Stimulated activated CD8-positive, alpha-beta memory T cell treated with anti-CD3 and anti-CD28 coated beads, Interleukin-15, amount 100 ng/mL, for 4 hours (primary cell): ENCODE measurements around the gene PPP6R2.

Experiments
- DNase-seq, 2 donors: peaks; one replicate each; pipeline ENCODE4 v3.0.0-alpha.2; 2020; ENCODE audit warnings: low read depth in 2 of 2

The PPP6R2 gene

DNA sequence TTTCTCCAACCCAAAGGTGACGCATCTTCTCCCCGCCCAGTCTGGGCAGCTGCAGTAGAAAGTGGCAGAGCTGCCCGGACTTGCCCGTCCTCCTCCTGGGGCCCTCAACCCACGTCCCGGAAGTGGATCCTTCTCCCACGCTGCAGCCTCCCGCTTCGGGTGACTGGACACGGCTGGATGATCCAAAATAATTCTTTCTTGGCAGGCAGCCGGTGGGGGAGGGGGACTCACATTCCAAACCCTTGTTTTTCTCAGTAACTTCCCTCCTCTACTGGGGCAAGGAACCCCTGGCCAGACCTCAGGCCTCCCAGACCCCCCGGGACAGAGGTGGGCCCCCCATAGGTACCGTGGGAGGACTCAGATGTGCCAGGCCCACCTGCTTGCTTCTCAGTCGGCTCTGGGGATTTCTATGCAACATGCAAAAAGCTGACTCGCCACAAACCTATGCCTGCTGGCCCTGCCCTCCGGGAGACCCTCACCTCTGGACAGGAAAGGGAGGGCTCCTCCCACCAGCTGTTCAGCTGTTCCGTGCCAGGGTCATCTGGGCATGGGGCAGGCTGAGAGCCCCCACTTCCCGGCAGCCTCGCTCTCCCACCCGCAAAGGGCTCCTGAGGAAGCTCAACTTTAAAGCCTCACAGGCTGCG is 37.1 kb upstream of the PPP6R2 start:
- DNase-seq = no peak

DNA sequence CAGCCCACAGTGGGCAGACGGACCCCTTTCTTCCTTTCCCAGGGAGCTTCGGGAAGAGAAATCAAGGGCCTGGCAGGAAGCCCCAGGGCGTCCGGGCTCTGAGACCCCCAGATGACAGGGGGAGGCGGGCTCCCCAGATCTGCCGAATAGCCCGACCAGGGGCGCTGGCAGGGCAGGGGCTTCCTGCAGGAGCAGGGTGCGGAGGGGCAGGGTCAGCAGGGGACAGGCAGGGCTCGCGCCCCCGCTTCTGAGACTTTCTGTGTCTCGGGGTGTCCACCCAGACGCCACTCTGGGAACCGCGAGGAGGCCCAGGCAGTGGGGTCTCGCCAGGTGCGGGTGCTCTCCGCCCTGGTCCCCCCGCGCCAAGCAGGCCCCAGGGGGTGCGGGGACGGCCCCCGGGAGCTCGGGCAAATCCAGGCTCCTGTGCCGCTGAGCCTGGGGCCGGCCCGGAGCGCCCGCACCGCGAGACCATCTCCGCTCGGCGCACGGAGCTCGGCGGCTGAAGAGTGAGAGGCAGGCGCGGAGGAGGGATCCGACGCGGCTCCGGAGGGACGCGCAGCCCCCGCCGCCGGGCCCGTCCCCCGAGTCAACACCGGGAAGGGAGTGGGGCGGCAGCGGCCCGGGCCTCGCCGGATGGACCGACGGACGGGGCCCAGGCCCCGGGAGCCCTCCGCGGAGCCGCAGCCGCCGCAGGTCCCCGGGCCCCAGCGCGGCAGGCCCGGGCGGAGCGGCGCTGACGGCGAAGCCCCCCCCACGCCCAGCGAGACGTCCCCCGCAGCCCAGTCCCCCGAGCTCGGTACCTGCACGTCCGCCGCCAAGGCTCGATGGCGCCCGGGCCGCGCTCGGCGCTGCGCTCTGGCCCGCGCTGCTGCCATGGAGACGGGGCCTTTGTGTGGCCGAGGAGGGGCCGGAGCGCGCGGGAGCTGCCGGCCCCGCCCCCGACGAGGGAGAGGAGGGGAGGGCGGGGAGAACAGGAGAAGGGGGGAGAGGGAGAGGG is 36.1 kb upstream of the PPP6R2 start, which contains the start of gene PLXNB2:
Gene PLXNB2, minus strand, starts transcription at position 894 of the 997 bp plus-strand sequence. CDS start 17,062 bp downstream, outside the sequence.
- no peak for DNase-seq

DNA sequence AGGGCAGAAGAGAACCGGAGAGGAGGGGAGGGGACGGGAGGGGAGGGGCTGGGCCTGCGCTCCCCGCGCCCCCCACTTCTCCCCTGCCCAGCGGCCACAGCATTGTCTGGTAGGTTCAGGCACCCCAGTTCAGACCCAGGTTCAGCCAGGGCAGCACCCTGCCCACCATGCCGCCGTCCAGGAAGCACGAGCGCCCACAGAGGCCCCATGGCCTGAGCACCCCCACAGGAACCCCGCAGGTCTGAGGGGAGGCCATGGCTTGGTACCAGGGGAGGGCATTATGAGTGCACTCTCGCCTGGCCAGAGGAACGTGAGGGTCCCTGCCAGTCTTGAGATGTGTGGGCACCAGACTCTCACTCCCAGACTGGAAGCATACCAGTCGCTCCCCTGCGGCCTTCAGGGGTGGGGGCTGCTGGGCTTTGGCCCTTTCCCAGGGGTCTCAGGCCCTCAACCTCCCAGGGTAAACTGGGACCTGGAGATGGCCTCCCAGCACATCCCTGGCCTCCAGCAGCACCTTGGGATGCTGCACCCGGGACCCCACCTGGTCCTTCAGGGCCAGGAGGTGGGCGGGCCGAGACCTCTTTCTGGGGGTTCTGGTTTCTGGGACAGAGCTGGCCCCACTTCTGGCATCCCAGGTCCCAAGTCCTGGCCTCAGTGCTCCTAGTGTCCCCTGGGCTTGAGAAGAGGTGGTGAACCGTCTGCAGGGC is 35.1 kb upstream of the PPP6R2 start:
- no peak for DNase-seq

DNA sequence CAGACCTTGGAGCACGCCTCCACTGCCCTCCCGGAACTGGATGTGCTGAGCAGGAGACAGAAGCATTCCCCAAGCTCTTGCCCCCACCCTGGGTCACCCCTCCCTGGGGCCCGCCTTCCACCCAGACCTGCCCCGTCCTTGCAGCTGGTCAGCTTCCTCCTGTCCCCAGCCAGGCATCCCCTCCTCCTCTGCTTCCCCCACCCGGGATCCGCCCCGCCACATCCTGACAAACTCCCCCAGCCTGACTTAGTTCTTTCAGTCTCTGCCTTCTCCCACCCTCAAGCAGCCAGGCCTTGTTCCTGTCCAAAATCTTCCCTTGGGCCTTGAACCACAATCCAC is 34.6 kb upstream of the PPP6R2 start:
- no peak for DNase-seq

DNA sequence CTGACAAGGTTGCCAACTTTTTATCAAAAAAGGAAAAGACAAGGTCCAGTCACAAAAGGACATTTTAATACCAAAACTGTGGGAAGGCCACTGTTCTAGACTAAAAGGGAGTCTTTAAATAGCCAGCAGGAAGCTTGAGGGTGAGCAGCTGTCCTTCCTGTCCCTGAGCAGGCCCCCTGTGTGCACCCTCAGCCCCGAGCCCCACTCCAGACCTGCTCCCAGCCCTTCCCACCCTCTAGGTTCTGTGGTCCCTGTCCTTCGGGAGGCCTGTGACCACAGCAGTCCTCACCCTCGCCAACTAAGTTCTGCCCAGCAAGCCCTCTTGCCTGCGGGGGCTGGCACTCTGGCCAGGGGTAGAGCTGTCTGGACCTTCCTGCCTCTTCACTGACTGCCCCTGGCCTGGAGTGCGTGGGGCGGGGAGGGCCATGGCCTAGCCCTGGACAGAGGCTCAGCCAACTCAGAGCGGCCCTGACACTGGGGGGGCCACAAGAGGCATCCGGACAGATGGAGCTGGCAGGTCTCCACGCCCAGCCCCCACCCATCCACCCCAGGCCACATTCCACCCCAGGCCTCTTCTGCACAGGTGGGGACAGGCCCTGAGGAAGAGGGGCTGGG is 34.0 kb upstream of the PPP6R2 start:
- no peak for DNase-seq

DNA sequence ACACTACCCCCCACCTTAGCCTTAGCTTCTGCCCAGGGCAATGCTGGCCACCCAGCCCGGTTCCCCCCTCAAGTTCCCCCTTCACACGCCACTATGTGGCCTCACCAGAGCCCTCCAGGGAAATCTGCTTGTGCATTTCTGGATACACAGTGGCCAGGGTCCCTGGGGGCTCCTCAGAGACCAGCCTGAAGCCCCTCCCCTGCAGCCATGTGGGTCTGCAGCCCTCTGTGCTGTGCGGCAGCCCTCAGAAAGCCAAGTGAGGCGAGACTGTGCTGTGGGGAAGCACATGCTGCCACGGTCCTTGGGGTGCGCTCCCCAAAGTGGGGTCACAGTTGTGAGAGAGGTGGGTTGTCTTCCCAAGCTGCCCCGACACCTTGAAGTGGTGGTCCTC is 33.5 kb upstream of the PPP6R2 start:
- no peak for DNase-seq

DNA sequence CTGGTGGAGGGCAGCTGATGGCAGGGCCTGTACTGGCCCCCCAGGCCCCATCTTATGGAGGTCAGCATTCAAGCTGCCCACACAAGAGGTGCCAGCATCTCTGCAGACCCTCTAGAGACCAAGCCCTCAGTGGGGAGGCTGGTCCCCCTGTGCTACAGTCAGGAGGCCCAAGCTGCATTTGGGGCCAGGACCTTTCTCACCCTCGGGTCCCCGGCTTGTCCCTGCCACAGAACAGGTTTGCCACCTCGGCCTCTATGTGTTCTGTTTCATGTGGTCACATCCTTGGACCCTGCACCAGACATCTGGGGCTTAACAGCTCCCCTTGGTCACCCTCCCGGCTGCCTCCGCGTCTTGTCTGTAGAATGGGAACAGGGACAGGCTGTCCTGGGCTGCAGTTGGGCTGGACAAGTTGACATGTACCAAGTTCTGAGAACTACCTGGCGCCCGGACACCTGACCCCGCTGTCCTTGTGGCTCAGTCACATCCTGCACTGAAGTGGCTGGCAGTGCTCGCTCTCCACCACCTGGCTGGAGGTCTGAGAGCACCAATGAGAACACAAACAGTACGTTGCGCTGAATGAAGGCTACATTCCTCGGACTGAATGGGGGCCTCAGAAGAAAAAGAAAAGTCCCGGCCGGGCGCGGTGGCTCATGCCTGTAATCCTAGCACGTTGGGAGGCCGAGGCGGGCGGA is 33.0 kb upstream of the PPP6R2 start:
- no peak for DNase-seq

DNA sequence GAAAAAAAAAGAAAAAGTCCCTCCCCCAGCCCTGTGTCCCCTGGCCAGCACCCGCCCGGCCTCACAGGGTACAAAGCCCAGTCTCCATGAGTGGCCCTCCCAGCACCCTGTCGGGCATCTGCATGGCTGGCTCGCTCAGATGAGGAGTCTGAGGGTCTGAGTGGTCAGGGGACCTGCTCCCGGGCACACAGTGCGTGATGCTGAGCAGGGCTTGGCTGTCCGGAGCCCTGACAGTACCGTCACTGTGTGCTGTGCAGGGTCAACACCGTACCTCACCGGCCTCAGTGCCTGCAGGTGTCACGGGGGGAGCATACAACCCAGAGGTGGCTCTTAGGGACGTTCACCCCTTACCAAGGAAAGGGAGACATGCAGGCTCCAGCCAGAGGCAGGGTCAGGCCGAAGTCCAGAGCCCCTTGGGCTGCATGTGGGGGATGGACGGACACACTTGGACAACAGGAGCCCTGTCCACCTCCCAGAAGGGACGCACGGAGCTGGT is 32.1 kb upstream of the PPP6R2 start:
- no peak for DNase-seq

DNA sequence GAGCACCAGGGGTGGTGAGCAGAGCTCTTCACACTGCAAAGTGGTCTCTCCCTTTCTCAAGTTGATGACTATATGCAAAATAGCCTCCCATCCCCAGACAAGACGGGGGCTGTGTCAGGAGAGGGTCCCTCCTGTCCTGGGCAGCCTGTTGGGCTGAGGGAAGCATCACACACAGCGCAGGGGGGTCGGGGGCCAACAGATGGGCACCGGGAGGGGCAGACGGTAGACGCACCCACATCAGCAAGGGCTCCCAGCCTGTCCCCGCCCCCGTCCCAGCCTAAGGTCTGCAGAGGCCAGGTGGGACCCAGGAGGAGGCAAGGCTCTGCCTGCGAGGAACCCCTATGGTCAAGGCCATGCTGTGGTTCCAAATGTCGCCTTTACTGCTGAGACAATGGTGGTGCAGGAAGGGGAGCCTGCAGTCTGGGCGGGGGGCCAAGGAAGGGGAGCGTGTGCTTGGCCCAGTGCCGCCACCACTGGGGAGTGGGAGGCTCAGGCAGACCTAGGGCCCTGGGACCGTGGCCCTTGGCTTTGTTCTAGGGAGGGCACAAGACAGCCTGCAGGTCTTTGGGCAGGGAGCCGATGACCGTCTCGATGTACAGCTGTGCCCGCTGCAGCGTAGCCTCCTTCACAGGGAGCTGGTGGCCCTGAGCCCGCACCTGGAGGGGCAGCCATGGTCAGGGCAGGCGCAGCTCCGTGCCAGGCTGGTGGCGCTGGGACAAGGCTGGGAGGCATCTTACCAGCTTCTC is 31.3 kb upstream of the PPP6R2 start:
- no peak for DNase-seq

DNA sequence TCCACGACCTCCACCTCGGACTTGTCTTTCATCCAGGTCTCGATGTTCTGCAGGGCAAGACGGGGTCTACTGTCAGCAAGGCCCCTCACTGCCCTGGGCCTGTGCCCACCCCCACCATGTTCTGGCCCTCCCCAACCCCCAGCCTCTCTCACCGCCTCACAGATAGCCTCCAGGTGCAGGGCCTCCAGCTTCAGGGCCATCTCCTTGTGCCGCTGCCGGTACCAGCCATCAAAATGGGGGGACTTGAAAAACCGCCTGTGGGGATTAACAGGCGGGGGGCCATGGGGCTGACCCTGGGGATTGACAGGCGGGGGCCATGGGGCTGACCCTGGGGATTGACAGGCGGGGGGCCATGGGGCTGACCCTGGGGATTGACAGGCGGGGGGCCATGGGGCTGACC is 30.8 kb upstream of the PPP6R2 start:
- DNase-seq = no peak

DNA sequence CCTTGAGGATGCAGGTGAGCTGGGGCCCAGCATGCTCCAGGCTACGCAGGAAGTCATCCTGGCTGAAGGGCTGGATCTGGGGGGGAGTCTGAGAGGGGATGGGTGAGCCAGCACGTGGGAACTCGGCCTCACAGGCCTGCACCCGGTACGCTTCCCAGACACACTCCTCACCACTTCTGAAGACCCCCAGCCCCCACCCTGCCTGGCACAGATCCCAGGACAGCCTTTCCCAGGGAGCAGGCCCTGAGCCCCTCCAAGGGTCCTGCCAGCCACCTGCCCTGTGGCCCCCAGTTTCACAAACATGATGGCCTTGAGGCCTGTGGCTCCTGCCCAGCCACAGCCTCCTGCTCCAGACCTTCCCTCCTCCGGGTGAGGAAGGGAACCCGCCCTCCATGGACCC is 30.1 kb upstream of the PPP6R2 start:
- no peak for DNase-seq

DNA sequence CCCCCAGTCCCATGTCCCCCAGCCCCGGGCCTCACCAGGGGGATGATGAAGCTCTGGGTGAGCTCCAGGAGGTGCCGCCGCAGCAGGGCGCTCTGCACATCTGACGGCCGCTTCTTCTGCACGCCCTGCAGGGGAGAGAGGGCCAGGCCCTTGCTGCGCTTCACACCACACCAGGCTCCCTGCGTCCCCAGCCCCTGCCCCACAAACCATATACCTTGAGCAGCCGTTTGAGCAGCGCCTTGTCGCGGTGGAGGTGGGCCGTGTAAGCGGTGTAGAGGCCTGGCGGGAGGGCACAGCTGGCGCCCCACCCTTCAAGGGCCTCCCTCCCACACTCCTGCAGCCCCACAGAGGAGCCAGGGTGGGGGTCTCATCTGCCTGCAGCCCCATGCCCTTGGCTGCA is 29.5 kb upstream of the PPP6R2 start:
- DNase-seq = no peak

DNA sequence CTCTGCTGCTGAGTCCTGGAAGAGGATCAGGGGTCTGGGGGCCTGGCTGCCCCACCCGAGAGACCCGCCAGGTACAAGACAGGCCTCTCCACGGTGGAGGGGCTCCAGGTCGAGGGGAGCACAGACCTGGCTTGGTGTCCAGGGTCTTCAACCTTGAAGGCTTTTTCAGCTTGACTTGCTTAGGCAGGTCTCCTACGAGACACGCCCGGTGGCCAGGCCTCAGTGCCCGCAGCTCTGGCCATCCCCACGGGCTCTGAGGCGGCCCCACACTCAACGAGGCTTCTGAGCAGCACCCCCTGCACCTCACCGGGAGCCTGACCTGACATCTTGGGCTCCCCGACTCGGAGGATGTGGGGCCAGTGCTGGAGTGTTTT is 29.1 kb upstream of the PPP6R2 start:
- no peak for DNase-seq

DNA sequence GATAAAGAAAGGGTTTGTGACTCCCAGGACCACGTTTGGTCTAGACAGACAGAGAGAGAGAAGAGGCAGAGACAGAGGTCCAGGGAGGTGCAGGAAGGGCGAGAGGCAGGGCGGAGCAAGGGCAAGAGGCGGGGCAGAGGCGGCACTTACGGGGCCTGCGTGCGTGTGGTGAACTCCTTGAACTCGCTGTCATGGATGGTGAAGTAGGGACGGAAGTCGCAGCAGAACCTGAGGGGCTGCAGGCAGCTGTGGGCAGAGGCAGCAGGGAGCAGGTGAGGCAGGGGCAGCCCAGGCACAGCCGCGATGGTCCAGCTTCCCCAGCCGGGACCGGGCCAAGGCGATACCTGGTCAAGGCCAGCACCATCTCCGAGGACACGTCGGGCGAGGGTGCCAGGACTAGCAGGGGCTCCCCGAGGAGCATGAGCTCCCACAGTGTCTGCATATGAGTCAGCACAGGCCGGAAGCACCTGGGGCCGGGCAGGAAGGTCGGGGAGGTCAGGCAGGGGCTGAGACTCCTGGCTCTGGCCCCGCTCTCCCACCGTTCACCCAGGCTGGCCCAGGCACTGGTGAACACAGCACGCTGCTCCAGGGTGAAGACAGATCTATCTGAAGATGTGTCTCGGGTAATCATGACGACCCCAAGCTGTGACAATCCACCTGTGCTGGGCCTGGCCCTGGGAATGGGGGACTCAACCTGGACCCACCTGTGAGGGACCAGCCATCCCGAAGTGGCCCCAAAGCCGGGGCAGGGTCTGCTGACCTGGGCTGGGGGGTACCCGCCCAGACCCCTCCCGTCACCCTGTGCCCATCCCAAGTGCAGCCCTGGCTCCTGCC is 28.5 kb upstream of the PPP6R2 start:
- peak; percentile 34 to 44 for DNase-seq

DNA sequence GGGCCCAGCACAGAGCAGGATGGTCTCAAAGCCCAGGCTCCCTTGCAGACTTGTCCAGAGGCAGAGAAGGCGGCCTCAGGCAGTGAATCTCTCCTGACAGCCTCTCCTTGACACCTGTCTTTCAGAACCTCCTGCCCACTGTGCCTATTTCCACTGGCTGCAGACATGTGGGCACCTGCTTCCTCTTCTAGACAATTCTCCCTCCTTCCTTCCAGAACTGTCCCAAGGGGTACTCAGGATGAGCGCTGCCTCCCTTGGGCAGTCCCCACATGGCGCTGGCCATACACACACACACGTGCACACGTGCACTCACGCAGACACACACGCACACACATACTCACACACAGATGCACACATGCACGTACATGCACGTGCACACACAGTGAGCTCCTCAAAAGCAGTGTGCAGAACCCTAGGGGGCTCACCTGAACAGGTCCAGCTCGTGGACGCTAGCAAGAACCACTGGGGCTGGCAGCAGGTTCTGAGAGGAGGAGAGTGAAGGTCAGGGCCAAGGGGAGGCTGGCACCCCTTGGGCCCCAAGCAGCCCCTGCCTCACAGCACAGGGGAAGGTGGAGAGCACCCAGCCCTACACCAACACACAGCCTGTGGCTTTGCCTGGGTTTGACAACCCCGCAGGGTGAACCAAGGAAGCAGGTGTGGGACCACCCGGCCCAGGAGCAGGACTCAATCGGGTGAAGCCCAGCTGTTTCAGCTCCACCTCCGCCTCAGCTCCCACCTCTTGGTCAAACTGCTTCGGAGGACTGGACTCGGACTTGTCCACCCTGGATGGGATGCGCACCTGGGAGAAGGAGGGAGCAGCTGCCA is 27.6 kb upstream of the PPP6R2 start:
- no peak for DNase-seq

DNA sequence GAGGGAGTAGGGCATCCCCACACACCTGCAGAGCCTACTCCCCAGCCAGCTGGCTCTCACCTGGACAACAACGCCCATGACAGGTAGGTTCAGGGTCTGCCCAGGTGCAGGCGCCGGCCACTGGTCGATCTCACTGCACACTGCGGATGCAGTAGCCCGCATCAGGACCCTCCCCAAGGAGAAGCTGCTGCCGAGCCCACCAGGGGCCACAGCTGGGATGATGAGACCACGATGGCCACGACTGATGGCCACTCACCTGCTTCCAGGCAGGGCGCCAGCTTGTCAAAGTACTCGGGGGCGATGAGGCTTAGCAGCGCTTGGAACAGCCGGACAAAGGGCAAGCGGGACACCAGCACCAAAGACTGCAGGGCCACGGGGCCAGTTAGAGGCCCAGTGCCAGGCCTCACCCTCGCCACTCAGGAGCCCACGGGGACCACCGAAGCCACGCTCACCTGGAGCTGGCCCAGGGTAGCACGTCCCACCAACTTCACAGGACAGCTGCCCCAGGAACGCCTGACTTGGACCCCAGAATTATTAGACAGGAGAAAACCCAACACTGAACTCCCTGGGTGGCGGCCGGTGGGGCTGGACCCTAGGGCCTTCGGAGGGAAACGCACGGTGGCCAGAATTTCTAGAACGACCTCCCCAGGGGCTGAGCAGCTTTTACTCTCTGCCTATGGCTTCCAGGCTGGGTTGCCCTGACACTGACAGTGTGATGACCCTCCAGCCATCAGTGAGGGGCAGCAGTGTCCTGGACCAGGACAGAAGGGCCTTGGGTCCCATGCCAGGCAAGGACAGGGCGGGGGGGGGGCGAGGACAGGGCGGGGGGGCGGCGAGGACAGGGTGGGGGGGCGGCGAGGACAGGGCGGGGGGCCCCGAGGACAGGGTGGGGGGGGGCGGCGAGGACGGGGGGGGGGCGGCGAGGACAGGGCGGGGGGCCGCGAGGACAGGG is 26.7 kb upstream of the PPP6R2 start:
- no peak for DNase-seq

DNA sequence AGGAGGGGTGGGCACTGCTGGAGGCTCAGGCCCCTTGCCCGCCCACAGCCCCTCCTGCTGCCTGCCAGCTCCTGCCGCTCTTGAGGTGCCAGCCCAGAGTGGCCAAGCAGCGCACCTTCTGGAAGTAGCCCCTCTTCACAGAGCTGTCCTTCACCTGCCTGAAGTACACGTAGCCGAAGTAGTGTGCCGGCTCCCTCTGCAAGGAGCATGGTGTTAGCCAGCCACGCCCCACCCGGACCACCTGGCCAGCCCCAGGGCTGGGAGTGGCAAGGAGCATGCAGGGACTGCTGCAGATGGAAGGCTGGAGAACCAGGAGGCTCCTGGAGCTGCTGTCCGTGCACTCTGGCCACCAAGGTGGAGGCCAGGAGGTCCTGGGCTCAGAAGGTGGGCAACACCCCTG is 25.9 kb upstream of the PPP6R2 start:
- no peak for DNase-seq

DNA sequence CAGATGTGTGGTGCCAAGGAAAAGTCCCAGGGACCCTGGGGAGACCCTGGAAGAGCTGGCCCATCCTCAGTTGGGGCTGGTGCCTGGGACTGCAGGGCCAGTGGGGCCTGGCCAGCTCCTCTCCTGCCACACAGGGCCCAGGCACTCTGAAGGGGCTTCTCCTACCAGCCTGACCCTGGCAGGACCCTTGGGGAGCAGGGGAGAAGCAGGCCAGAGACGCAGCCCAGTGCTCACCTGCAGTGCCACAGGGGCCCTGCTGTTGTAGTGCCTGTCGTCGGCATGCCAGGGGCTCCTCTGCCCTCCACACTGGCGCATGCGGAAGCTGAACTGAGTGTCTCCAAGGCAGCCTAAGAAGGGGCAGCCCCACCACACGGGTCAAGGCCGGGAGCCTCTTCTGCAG is 25.5 kb upstream of the PPP6R2 start:
- DNase-seq = no peak
